Effector CD8-positive, alpha-beta T cell (primary cell): ENCODE measurements around the gene ORM1.
"Not testable (repeated sequence)": the region's sequence is repeated elsewhere in the genome, so short reads cannot be mapped to it uniquely, and the experiment has no call there.

Experiments
- DNase-seq: peaks from one replicate; lab custom pipeline; 2025; lab: John Stamatoyannopoulos, UW

The ORM1 gene

DNA sequence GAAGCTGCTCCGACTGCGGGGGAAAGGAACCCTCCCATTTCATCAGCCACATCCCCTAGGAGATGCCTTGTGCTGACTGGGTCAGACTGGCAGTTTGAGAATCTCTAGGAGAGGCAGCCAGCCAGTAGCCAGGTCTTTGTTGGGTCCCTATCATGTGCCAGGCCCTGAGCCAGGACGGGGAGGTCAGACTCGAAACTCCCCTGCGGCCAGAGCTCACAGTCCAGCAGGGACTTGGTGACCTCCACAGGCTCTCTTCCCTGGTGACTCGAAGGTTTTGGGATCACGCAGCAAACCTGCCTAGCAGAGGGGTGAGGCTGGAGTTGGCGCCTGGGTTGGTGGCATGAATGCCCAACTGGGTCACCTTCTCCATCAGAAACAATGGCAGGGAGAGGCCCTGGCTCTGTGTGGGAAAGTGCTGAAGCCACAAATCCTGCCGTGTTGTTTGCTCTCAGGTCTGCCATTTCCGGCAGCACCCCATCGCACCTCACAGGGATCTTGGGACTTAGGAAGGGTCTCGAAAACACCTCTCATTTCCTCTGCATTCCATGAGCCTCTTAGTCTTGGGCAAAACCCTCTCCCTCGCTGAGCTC lies 14.4 kb upstream of the ORM1 start:
- DNase-seq: no peak

DNA sequence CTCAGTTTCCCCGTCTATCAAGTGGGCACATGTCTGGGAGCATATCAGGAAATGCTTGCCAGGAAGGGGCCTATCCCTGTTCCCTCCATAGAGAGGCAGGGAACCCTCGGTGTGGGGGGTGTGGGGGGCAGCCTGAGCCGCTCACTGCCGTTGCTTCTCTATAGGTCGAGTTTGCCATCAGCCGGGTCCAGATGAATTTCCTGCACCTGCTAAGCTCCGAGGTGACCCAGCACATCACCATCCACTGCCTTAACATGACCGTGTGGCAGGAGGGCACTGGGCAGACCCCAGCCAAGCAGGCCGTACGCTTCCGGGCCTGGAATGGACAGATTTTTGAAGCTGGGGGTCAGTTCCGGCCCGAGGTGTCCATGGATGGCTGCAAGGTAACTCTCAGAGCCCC lies 13.8 kb upstream of the ORM1 start:
- no peak for DNase-seq

DNA sequence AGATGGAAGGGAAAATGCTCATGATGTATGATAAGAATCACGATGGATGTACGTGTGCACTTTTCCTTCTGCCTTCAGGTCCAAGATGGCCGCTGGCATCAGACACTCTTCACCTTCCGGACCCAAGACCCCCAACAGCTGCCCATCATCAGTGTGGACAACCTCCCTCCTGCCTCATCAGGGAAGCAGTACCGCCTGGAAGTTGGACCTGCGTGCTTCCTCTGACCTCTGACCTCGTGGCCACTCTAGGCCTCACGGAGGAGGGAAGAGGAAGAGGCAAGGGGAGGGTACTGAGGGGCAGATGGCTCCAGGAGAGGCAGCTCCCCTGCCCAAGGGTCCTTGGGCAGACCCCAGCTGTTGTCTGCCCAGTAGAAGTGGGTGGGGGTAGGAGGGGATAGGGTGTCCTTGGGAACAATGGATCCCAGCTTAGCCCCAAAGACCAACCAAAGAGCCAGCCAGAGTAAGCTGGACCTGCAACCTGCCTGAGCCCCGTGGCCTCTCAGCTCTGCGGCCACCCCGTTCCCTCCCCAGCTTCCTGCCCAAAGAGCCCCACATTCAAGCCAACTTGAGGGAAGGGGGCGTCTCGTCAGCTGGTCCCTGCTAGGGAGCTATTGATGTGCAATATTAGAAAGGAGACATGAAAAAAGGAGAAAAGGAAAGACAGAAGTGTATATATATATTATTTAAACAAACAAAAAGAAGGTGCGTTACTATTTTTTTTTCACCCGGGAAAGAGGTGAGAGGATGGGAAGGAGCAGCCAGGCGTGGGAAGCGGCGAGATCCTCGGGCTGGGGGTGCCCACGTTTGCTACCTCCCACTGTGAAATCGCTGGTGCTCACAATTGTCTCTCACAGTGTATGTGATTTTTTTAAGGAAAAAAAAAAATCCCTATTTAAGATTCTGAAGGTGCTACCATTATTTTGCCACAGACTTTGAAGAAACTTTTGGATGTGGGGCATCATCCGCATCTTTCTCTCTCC lies 12.1 kb upstream of the ORM1 start:
- DNase-seq: no peak

DNA sequence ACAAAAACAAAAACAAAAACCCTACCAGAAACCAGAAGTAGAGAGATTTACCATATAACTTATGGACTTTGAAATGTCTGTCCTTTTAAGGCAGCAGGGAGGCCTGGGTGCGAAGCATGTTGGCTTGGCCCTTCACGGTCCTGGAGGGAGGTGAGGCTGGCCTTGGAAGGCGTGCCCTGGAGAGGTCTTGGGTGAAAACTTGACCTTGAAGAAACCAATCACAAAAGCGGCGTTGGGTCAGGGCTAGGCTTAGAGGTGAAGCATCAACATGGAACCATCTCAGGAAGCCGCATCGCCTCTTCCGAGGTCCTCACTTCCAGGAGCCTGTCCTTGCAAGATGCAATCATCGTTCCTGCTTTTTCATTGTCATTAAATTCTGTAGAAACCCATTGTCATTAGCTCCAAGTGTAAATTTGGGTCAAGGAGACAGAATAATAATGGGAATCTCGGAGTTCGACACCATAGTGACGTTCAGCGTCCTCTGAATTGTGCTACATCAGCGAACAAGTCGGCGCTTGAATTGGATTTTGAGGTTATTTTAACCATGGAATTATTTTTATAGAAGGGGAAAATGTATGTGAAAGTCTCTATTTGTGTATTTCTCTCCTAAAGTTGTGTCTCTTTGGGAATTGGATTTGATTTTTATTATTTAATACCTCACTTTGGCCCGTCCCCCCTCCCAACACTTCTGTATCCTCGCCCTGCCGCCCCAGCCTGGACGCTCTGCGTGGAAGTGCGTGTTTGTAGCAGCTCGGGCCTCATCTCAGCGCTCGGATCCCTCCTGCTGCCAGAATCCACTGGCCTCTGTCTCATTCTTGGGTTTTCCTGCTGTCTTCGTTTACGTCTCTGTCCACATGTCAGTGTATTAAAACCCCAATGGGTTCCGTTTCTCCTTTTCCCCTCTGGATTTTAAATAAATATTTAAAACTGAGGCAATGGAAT lies 11.1 kb upstream of the ORM1 start:
- DNase-seq: no peak

DNA sequence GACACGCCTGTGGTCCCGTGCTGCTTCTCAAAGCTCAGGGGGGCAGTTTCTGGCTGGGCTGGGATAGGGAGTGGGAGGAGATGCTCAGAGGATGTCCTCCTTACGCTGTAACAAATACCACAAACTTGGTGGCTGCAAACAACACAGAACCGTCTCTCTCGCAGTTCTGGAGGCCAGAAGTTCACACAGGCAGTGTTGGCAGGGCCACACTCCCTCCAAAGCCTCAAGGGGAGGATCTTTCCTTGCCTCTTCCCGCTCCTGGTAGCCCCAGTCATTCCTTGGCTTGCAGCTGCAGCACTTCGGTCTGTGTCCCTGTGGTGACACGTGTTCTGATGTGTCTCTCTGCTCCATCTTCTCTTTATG lies 10.4 kb upstream of the ORM1 start:
- no peak for DNase-seq

DNA sequence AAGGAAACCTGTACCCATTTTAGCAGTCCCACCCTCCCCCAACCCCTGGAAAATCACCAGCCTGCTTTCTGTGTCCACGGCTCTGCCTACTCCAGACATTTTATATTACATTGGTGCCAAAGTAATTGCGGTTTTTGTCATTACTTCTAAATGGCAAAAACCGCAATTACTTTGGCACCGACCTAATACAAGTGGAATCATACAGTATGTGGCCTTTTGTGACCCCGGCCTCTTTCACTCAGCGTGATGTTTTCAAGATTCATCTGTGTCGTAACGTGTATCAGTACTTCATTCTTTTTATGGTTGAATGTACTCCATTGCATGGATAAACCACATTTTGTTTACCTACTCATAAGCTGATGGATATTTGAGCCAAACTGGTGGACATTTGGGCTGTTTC lies 9.7 kb upstream of the ORM1 start:
- DNase-seq: no peak

DNA sequence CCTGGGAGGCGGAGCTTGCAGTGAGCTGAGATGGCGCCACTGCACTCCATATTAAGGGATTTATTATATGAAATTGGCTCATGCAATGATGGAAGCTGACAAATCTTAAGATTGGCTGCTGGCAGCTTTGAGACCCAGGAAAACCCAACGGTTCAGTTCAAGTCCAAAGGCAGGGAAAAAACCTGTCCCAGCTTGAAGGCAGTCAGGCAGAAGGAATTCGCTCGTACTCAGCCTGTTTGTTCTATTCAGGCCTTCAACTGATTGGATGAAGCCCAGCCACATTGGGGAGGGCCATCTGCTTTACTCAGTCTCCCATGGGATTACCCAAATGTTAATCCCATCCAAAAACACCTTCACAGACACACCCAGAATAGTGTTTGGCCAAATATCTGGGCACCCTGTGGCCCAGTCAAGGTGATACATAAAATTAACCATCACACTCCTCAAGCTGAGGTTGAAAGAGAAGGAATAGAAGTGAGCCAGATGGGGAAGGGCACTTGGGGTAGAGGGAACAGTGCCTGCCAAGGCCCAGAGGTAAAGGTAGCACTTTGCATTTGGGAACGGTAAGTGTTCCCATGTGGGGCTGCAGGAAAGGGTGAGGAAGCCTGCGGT lies 8.5 kb upstream of the ORM1 start:
- DNase-seq: no peak

DNA sequence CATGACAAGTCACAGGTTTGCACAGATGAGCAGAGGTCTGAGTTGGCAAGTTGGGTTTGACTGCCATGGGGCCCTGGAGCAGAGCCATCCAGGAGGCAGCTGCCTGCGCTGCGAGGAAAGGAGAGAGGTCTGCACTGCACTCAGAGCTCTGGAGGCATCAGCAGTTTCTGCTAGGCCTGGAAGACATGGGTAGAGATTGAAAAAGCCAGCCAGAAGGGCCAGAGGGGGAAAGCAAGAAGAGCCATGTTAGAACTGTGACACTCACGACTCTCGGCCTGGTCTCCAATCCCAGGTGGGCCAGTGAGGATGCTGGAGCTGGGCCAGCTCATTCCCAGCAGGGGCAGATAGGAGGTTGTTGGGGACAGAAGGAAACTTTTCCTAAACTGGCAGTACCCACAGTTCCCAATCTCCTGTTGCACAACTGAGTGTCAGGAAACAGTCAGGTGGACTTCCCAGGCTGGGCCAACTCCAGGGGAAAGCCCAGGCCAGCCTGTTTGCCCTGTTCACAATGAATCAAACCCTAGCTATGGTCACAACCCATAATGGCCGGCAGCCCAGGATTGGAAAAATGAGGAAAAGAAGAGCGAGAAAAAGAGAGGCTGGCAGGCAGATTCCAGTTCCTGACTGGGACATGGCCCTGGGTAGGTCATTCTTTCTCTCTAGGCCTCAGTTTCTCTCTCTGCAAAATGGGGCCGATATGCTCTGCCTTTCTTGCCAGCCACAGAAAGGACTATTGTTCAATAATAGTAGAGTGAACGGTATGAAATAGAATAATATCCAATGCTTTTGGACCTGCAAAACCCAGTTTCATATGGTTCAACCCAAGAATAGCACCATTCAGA lies 7.8 kb upstream of the ORM1 start:
- no peak for DNase-seq

DNA sequence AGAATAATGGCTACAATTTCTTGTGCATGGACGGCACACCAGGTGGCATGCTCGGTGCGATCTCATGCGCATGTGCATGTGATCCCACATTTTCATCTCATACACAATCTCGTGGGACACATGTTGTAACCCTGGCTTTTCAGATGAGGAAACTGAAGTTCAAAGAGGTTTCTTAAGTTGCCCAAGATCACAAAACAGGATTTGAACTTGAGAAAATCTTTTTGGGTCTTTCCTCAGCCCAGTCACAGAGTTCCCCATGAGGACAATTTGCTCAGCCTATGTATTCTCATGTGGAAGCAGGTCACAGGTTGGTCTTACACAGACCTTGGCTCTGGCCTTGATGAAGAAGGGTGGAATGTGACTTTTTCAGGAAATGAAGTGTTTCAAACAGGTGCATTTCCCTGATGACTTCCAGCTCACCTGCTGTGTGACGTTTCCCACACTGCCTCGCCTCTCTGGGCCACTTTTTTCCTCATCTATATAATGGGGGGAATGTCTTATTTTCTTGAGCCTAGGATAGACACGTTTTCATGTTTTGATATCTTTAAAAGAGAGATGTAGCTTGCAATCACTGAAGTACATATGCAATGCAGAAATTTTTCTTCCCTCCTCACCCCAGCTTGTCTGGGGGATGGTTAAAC lies 7.1 kb upstream of the ORM1 start:
- DNase-seq: no peak

DNA sequence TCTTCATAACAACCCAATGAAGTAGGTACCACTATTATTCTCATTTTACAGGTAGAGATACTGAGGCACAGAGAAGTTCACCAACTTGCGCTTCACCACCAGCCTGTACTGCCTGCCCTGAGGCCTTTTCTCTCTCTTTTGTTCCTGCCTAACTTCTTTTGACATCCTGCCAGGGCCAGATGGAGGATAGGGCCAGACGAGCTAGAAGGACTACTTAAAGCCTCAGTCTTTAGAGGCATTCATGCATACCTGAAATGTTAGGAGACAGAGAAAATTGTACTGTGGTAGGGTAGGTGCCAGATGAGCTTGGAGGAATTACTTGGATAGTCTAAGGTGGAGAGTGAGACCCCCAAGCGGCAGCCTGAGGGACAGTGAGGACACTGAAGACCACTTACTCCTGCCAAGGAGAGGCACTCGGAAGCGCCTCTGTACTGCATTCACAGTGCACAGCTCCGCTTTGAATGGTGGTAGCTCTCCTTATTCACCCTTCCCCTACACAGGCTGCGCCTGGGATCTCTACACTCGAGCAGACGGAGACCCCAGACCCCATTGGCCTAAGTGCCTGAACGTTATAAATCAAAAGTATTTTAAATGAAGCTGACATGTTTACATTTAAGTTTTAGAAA lies 6.2 kb upstream of the ORM1 start:
- DNase-seq: no peak

DNA sequence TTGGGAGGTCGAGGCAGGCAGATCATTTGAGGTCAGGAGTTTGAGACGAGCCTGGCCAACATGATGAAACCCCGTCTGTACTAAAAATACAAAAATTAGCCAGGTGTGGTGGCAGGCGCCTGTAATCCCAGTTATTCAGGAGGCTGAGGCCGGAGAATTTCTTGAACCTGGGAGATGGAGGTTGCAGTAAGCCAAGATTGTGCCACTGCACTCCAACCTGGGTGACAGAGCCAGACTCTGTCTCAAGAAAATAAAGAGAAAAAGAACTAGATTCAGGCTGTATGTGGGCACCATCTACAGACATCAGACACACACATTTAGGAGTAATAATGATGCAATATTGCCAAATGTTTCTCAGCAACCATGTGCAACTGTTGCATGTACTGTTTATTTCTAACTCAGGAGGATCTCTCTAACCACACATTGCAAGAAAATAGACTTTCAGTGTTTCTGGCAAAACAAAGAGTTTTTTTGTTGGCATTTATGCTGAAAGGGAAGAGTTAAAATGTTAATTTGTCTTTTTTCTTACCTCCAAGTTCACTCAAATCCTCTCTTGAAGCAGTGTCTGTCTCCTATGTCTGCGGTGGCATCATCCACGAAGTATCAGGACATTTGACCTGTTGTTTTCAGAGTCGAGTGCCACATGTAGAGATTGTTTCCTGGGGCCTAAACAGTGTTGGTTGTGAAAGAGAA lies 5.1 kb upstream of the ORM1 start:
- DNase-seq: no peak

DNA sequence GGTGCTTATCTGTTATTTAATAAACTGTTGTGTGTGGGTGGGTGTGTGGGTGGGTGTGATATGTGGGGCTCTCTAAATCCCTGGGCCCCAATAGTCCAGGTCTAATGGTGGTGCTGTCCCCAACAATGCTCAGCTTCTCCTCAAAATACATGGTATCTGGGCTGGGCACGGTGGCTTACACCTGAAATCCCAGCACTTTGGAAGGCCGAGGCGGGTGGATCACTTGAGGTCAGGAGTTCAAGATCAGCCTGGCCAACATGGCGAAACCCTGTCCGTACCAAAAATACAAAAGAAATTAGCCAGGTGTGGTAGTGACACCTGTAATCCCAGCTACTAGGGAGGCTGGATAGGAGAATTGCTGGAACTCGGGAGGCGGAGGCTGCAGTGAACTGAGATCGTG lies 4.5 kb upstream of the ORM1 start:
- DNase-seq: no peak

DNA sequence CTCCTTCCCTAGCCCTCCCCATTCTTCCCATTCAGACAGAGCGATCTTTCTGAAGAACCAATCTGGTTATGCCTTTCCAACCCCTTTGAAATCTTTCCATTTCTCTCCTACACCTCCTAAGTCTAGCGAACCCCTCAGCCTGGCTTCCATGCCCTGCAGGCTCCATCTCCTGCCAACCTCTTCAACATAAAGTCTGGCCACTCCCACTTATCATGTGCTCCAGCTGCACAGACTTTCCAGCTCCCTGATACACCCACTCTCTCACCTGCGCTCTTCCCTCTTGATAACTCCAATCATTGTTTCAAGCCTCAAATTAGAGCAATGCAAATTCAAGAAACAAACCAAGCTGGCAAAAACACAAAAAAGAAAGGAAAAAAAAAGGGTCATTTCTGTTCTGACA lies 3.8 kb upstream of the ORM1 start:
- no peak for DNase-seq

DNA sequence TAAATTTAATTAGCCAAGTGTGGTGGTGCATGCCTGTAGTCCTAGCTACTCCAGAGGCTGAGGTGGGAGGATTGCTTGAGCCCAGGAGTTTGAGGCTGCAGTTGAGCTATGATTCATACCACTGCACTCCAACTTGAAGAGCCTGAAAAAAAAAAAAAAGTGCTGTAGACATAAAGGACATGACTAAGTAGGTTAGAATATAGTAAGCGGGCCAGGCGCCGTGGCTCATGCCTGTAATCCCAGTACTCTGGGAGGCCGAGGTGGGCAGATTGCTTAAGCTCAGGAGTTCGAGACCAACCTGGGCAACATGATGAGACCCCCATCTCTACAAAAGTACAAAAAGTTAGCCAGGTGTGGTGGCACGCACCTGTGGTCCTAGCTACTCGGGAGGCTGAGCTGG lies 2.2 kb upstream of the ORM1 start:
- not testable (repeated sequence) for DNase-seq

DNA sequence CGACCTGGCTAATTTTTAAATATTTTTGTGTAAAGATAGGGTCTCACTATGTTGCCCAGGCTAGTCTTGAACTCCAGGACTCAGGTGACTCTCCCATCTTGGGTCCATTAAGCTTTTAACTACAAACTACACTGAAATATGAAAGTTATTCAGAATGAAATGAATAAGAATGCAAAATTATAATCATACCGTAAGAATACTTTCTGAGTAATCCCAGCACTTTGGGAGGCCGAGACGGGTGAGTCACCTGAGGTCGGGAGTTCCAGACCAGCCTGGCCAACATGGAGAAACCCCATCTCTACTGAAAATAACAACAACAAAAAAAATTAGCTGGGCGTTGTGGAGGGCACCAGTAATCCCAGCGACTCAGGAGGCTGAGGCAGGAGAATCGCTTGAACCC lies 1.1 kb upstream of the ORM1 start:
- DNase-seq: no peak

DNA sequence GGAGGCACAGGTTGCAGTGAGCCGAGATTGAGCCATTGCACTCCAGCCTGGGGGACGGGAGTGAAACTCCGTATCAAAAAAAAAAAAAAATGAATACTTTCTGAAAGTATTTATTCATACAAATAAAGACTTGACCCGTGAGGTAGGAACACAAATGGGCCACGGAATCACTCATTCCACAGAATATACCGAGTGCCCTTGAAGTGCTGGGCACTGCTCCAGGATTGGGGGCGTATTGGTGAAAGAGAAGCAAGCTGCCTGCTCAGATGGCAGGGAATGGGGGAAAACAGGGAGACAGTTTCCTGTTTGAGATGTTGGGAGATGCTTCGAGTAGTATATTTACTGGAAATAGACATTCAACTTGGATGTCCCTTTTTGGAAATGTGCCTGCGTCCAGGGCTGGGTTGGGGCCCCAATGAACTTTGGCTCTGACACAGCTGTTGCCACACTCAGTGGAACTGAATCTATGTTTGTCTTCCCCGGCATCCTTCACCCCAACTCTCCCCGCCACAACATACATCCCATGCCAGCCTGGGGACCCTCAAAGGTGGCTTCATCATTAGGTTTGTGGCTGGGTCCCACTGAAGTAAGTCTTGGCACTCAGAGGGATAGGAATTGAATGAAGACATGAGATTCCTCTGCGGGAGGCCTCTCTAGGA lies 609 bp upstream of the ORM1 start:
- not testable (repeated sequence) for DNase-seq

DNA sequence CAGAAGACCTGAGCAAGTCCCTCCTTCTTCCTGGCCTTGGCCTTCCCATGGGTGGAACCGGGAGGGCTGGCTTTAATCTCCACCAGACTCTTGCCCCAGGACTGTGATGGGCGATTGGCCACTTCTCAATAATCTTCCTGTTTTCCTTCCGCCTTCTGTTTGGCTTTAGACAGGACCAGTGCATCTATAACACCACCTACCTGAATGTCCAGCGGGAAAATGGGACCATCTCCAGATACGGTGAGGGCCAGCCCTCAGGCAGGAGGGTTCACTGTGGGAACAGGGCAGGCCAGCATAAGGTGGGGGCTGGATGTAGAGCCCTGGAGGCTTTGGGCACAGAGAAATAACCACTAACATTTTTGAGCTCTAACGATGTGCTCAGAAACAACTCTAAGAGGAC lies 951 bp downstream of the ORM1 start:
- not testable (repeated sequence) for DNase-seq

DNA sequence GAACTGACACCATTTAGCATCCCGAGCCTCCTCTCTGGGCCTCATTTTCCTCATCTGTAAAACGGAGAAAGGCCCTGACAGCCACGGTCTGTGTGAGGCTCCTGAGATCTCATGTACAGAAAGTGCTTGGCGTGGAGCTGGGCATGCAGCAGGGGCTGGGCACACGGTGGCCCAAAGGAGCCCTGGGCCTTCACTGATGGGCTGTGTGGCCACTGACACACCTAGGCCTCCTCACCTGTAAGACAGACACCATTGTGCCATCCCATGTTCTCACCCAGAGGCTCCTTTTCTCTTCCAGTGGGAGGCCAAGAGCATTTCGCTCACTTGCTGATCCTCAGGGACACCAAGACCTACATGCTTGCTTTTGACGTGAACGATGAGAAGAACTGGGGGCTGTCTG lies 1.6 kb downstream of the ORM1 start:
- DNase-seq: no peak

DNA sequence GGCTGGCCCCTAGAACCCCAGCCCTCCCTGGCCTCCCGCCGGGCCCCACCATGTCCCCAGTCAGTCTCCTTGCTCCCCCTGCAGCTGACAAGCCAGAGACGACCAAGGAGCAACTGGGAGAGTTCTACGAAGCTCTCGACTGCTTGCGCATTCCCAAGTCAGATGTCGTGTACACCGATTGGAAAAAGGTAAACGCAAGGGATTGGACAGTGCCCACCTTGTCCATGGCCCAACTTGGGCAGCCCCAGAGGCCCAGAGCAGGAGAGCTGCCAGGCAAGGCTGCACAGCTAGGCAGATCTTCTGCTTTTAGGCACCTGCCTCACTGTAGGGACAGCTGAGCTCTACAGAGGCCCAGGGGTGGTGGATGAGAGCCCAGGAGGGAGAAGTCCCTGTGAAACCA lies 2.1 kb downstream of the ORM1 start:
- not testable (repeated sequence) for DNase-seq
